OCI-LY7 (cell line): Measurements from ENCODE around the gene FAM32A. TPM values are rescaled to one million over a fixed set of nuclear protein-coding genes. Genes with fewer than 3 reads are reported as not detected.

Experiments
- BruUV-seq: library from RNA; stranded (reverse); fragments of 400-500 nt; replicated peaks from 2 replicates; lab custom pipeline; 2021; lab: Mats Ljungman, UMichigan
- CTCF ChIA-PET: fragments of 300-600 bp; sonication (Branson Sonifier 250); formaldehyde crosslinking; loops from one replicate; lab custom pipeline; 2022; ENCODE audit warnings: antibody characterized with exemption; ENCODE audit not compliant: unreplicated experiment; lab: Charles Lee
- POLR2A ChIA-PET: fragments of 300-600 bp; sonication (Branson Sonifier 250); formaldehyde crosslinking; loops from one replicate; lab custom pipeline; 2022; ENCODE audit warnings: antibody characterized with exemption; lab: Charles Lee
- DNase-seq: peaks from one replicate; pipeline ENCODE4 v3.0.0-alpha.2; 2015; ENCODE audit warnings: low spot score
- H2AFZ ChIP-seq: fragments of 200-600 bp; sonication (generic), shearing (Covaris generic); 2 replicates; pipeline ENCODE4 v1.6.1; 2014; ENCODE audit warnings: mild to moderate bottlenecking, antibody characterized with exemption, low read length, moderate library complexity
- H3K27ac ChIP-seq: fragments of 200-600 bp; sonication (generic); 2 replicates; pipeline ENCODE4 v1.5.1; 2014; ENCODE audit warnings: mixed run types, low read depth, mild to moderate bottlenecking, moderate library complexity, low read length, inconsistent platforms; ENCODE audit not compliant: poor library complexity, severe bottlenecking
- H3K36me3 ChIP-seq: fragments of 200-600 bp; sonication (generic); 2 replicates; pipeline ENCODE4 v1.6.1; 2014; ENCODE audit warnings: mild to moderate bottlenecking, antibody characterized with exemption, low read length, moderate library complexity, mixed read lengths; ENCODE audit not compliant: insufficient read depth
- H3K4me1 ChIP-seq: fragments of 200-600 bp; sonication (generic); 2 replicates; pipeline ENCODE4 v1.5.1; 2014; ENCODE audit warnings: mild to moderate bottlenecking, low read length; ENCODE audit not compliant: insufficient read depth, poor library complexity, severe bottlenecking
- H3K4me2 ChIP-seq: fragments of 200-600 bp; sonication (generic); 2 replicates; pipeline ENCODE4 v1.6.1; 2014; ENCODE audit warnings: mild to moderate bottlenecking, low read length
- H3K4me3 ChIP-seq: fragments of 200-600 bp; sonication (generic); 2 replicates; pipeline ENCODE4 v1.5.1; 2014; ENCODE audit warnings: mild to moderate bottlenecking, low read depth, low read length; ENCODE audit not compliant: poor library complexity, severe bottlenecking
- H3K79me2 ChIP-seq: fragments of 200-600 bp; sonication (generic); 2 replicates; pipeline ENCODE4 v1.6.1; 2016; ENCODE audit warnings: low read depth, mild to moderate bottlenecking, low read length, moderate library complexity, mixed read lengths; ENCODE audit not compliant: insufficient read depth
- H3K9me2 ChIP-seq: fragments of 200-600 bp; sonication (generic); 2 replicates; pipeline ENCODE4 v1.6.1; 2016; ENCODE audit warnings: mild to moderate bottlenecking, low read length, mixed read lengths; ENCODE audit not compliant: insufficient read depth
- H3K9me3 ChIP-seq: fragments of 200-600 bp; sonication (generic); 2 replicates; pipeline ENCODE4 v1.6.1; 2014; ENCODE audit warnings: mild to moderate bottlenecking, mixed run types, low read length, mixed read lengths
- H4K20me1 ChIP-seq: fragments of 200-600 bp; sonication (generic); 2 replicates; pipeline ENCODE4 v1.6.1; 2014; ENCODE audit warnings: mild to moderate bottlenecking, antibody characterized with exemption, low read length, moderate library complexity, mixed read lengths; ENCODE audit not compliant: insufficient read depth
- CTCF ChIP-seq: fragments of 200-600 bp; sonication (generic); conservative IDR thresholded peaks from 2 replicates; pipeline ENCODE4 v1.5.1; 2014; ENCODE audit warnings: mild to moderate bottlenecking, antibody characterized with exemption, low read length, moderate library complexity, mixed read lengths
- EZH2phosphoT487 ChIP-seq: fragments of 200-600 bp; sonication (generic); IDR thresholded peaks from 2 replicates; pipeline ENCODE4 v1.6.1; 2018; ENCODE audit warnings: low read depth, borderline replicate concordance, mild to moderate bottlenecking, mixed run types, antibody characterized with exemption, low read length, moderate library complexity, mixed read lengths
- intact Hi-C: fragments of 100-400 bp; cut with micrococcal nuclease; formaldehyde crosslinking; loops from one replicate; pipeline ENCODE4 v1.10.0; 2022; ENCODE audit not compliant: unreplicated experiment
- total RNA-seq, 2 experiments: library from RNA; depleted of rRNA in 1 of 2; stranded (reverse); fragments of >200 nt in 1 of 2; shearing (Covaris generic) in 1 of 2; gene quantifications; 2 replicates each; pipeline ENCODE4 v1.2.3, GENCODE V29; 2014 to 2022

The FAM32A gene
- total RNA-seq, 2 experiments from 2014 or later: 64.5 to 71.0 TPM

- no peak overlapping the region for H3K27ac ChIP-seq
- no peaks in the 10 kb centered on the region for H3K9me2 ChIP-seq
- H3K4me1 ChIP-seq: peaks cover 24% of the 10 kb centered on the region
- H3K36me3 ChIP-seq: peaks cover 34% of the 10 kb centered on the region
- POLR2A ChIA-PET: no interaction called here
- CTCF ChIA-PET: no interaction called here
- H4K20me1 ChIP-seq: 0 out of 2 replicates have a peak, but pooled peaks cover 8% of the 10 kb centered on the region
- BruUV-seq: no TSS peak
- intact Hi-C loops: no loop called here
- DNase-seq: no peak
- H2AFZ ChIP-seq: no peak overlapping the region
- H3K4me2 ChIP-seq: no peak overlapping the region
- H3K79me2 ChIP-seq: peaks cover 22% of the 10 kb centered on the region
- no peak overlapping the region for H3K4me3 ChIP-seq
- H3K9me3 ChIP-seq: no peaks in the 10 kb centered on the region
- TF ChIP-seq CTCF (no peak), EZH2phosphoT487 (no peak)
Measured at GRCh38 chr19:16200038-16201010, 15.1 kb downstream of the FAM32A start.

GRCh38 chr19:16201011-16201391, 15.8 kb downstream of the FAM32A start:
- Histone ChIP-seq H3K27ac (no peak overlapping the region), H3K36me3 (peaks cover 41% of the 10 kb centered on the region), H2AFZ (no peak overlapping the region), H3K4me3 (no peak overlapping the region), H3K9me2 (no peaks in the 10 kb centered on the region), H3K79me2 (peaks cover 22% of the 10 kb centered on the region), H3K9me3 (no peaks in the 10 kb centered on the region), H4K20me1 (0 out of 2 replicates have a peak, but pooled peaks cover 8% of the 10 kb centered on the region), H3K4me2 (no peak overlapping the region), H3K4me1 (peaks cover 24% of the 10 kb centered on the region)
- DNase-seq: no peak
- intact Hi-C loops: no loop called here
- POLR2A ChIA-PET: interaction anchor here (0.7 kb wide), 1 partner anchor 17 kb away, joined by 3 read pairs; no protein-coding TSS in a partner anchor
- CTCF ChIA-PET: no interaction called here
- BruUV-seq: no TSS peak
- no peak for TF ChIP-seq EZH2phosphoT487
- no peak for TF ChIP-seq CTCF
